ENCODE measurements around the gene GRAMD1B.

The GRAMD1B gene

DNA sequence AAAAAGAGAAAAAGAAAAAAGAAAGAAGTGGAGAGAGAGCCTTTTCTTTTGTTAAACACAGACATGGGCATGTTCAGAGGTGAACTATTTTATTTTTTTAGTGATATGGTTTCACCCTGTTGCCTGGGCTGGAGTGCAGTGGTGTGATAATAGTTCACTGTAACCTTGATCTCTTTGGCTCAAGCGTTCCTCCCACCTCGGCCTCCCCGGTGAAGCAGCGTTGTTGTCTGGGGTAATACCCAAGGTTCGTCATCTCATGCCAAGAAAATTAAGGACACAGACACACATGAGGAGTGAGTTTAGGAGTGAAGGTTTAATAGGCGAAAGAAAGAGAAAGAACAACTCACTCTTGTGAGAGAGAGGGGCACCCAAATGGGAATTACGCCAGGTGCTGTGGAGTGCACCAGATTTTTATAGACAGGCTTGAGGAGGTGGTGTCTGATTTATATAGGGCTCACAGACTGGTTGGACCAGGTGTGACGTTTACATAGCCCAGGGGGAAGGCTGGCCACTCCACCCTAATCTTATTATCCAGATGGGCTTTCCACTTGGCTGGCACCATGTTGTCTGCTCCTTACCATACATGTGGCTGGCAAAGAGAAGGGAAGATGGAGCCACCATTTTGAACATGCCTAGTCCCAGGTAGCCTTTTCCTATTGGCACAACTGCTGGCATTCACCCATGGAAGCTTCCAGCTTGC, 42.3 kb downstream of the GRAMD1B start:
- TF ChIP-seq GABPA (IDR thresholded peaks at IDR 0.05; ENCODE audit: low read depth) (no peak), POLR2AphosphoS5 (IDR thresholded peaks at IDR 0.05; ENCODE audit: low read depth) (no peak), SPI1 (IDR thresholded peaks at IDR 0.05; ENCODE audit: borderline replicate concordance, low read depth) (no peak)
- TF ChIP-seq, protein P1, sequence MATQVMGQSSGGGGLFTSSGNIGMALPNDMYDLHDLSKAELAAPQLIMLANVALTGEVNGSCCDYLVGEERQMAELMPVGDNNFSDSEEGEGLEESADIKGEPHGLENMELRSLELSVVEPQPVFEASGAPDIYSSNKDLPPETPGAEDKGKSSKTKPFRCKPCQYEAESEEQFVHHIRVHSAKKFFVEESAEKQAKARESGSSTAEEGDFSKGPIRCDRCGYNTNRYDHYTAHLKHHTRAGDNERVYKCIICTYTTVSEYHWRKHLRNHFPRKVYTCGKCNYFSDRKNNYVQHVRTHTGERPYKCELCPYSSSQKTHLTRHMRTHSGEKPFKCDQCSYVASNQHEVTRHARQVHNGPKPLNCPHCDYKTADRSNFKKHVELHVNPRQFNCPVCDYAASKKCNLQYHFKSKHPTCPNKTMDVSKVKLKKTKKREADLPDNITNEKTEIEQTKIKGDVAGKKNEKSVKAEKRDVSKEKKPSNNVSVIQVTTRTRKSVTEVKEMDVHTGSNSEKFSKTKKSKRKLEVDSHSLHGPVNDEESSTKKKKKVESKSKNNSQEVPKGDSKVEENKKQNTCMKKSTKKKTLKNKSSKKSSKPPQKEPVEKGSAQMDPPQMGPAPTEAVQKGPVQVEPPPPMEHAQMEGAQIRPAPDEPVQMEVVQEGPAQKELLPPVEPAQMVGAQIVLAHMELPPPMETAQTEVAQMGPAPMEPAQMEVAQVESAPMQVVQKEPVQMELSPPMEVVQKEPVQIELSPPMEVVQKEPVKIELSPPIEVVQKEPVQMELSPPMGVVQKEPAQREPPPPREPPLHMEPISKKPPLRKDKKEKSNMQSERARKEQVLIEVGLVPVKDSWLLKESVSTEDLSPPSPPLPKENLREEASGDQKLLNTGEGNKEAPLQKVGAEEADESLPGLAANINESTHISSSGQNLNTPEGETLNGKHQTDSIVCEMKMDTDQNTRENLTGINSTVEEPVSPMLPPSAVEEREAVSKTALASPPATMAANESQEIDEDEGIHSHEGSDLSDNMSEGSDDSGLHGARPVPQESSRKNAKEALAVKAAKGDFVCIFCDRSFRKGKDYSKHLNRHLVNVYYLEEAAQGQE (IDR thresholded peaks at IDR 0.05; ENCODE audit: insufficient replicate concordance, low read depth): no peak
- TF ChIP-seq, protein P2, sequence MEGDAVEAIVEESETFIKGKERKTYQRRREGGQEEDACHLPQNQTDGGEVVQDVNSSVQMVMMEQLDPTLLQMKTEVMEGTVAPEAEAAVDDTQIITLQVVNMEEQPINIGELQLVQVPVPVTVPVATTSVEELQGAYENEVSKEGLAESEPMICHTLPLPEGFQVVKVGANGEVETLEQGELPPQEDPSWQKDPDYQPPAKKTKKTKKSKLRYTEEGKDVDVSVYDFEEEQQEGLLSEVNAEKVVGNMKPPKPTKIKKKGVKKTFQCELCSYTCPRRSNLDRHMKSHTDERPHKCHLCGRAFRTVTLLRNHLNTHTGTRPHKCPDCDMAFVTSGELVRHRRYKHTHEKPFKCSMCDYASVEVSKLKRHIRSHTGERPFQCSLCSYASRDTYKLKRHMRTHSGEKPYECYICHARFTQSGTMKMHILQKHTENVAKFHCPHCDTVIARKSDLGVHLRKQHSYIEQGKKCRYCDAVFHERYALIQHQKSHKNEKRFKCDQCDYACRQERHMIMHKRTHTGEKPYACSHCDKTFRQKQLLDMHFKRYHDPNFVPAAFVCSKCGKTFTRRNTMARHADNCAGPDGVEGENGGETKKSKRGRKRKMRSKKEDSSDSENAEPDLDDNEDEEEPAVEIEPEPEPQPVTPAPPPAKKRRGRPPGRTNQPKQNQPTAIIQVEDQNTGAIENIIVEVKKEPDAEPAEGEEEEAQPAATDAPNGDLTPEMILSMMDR (IDR thresholded peaks at IDR 0.05; ENCODE audit: insufficient read depth, low read length): no peak
- no peak for DNase-seq (ENCODE audit: low read depth in 1 of 2, low spot score in 1 of 2)
- Histone ChIP-seq H3K27ac (replicated peaks) (no peak overlapping the region), H3K4me3 (replicated peaks; ENCODE audit: insufficient read depth, low read length) (no peak overlapping the region), H3K27me3 (ENCODE audit: insufficient read depth, poor library complexity, severe bottlenecking) (no peaks in the 10 kb centered on the region)

DNA sequence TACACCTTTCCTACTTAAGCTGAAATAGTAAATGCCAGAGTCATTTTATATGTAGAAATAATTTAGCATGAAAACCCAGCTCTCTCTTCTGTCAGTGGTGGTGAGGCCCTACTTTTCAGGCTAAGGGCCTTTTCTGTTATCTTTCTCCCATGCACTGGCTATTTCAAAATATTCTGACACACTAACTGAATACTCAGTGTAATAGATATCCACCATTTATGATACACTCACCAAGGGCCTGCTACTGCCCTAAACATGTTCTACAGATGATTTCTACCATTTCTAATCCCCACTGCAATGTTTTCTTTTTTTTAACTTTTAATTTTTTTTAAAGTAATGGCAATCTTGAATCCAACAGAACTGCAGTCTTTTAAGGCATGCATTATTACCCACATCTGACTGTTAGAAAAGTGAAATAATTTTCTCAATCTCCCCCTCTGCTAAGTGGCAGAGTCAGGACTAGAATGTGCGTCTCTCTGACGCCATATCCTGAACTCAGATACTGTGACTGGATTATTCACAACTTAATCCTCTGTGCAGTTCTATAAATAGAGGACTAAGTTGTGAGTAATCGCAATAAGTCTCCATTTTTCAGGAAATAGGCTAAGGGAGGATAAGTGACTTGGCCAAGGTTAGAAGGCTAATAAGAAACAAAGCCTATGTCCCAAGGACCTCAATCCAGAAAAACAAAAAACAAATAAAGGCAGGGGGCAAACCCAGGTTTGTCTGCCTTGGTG, 44.0 kb downstream of the GRAMD1B start:
- Histone ChIP-seq H3K27me3 (ENCODE audit: insufficient read depth, poor library complexity, severe bottlenecking) (no peaks in the 10 kb centered on the region), H3K27ac (replicated peaks) (no peak overlapping the region), H3K4me3 (replicated peaks; ENCODE audit: insufficient read depth, low read length) (no peak overlapping the region)
- TF ChIP-seq GABPA (IDR thresholded peaks at IDR 0.05; ENCODE audit: low read depth): no peak
- TF ChIP-seq SPI1 (IDR thresholded peaks at IDR 0.05; ENCODE audit: borderline replicate concordance, low read depth): no peak
- TF ChIP-seq, protein P2 (IDR thresholded peaks at IDR 0.05; ENCODE audit: insufficient read depth, low read length): no peak
- no peak for TF ChIP-seq POLR2AphosphoS5 (IDR thresholded peaks at IDR 0.05; ENCODE audit: low read depth)
- TF ChIP-seq, protein P1 (IDR thresholded peaks at IDR 0.05; ENCODE audit: insufficient replicate concordance, low read depth): no peak
- no peak for DNase-seq (ENCODE audit: low read depth in 1 of 2, low spot score in 1 of 2)

DNA sequence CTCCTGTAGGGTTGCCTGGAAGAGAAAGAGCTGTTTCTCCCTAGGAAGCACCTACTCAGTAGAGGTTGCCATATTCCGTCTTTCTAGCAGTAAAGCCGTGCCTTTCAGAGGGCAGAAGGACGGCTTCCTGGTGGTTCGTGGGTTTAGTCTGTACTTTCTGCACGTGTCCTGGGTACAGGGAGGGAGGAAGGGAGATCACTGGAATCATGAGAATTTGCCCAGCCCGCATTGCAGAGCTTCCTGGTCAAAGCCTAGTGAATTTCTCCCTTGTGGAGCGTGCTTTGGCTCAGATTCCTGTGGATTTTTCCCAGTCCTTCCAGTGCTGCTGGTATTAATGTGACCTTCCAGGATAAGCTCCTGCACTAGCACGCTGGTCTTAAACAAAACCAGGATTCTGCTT, 44.9 kb downstream of the GRAMD1B start:
- DNase-seq (ENCODE audit: low read depth in 1 of 2, low spot score in 1 of 2): no peak
- TF ChIP-seq SPI1 (IDR thresholded peaks at IDR 0.05; ENCODE audit: borderline replicate concordance, low read depth) (no peak), POLR2AphosphoS5 (IDR thresholded peaks at IDR 0.05; ENCODE audit: low read depth) (no peak), GABPA (IDR thresholded peaks at IDR 0.05; ENCODE audit: low read depth) (no peak)
- TF ChIP-seq, protein P2 (IDR thresholded peaks at IDR 0.05; ENCODE audit: insufficient read depth, low read length): no peak
- TF ChIP-seq, protein P1 (IDR thresholded peaks at IDR 0.05; ENCODE audit: insufficient replicate concordance, low read depth): no peak
- no peak overlapping the region for H3K27ac ChIP-seq (replicated peaks)
- no peak overlapping the region for H3K4me3 ChIP-seq (replicated peaks; ENCODE audit: insufficient read depth, low read length)
- no peaks in the 10 kb centered on the region for H3K27me3 ChIP-seq (ENCODE audit: insufficient read depth, poor library complexity, severe bottlenecking)
